Measurements from ENCODE around the gene ELP2.

ELP2 gene

DNA sequence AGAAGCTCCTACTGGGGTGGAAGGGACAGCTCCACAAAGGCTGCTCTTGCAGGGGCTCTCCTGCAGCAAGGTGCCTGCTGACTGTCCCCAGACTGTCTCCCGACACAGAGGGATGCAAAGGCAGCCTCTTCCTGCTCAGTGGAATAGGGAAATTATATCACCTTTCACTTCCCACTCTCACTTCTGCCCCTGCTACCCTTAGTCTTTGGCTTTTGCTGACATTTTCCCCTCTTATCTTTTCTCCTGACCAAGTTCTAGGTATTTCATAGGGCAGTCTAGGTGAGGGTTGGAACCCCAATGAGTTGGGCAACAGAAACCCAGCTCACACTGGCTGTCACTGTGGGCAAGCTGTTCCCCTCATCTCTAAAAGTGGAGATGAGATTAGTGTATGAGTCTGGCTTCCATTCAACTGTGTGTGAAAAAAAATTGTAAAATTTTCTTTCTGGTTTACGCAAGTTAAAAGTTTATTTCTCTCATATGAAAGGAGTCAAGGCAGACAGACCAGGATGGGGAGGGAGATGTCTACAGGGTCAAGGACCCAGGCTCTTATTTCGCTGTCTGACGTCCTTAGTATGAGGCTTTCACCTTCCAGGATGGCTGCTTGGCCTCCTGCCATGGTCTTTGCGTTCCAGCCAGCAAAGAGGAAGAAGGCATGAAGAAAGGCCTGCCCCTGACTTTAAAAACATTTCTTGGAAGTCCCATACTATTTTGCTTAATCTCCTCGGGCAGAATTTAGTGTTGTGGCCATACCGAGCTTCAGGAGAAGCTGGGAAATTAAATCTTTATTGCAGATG is 50.1 kb downstream of the ELP2 start:
- no peak overlapping the region for H3K27ac ChIP-seq (ENCODE audit: low read length)
- no peaks in the 10 kb centered on the region for H3K79me2 ChIP-seq (ENCODE audit: insufficient read depth, low read length)
- H3K27me3 ChIP-seq (ENCODE audit: insufficient read depth, low read length, poor library complexity) = no peaks in the 10 kb centered on the region
- H3K4me2 ChIP-seq (ENCODE audit: insufficient read depth, low read length) = no peak overlapping the region
- TF ChIP-seq, protein P1, sequence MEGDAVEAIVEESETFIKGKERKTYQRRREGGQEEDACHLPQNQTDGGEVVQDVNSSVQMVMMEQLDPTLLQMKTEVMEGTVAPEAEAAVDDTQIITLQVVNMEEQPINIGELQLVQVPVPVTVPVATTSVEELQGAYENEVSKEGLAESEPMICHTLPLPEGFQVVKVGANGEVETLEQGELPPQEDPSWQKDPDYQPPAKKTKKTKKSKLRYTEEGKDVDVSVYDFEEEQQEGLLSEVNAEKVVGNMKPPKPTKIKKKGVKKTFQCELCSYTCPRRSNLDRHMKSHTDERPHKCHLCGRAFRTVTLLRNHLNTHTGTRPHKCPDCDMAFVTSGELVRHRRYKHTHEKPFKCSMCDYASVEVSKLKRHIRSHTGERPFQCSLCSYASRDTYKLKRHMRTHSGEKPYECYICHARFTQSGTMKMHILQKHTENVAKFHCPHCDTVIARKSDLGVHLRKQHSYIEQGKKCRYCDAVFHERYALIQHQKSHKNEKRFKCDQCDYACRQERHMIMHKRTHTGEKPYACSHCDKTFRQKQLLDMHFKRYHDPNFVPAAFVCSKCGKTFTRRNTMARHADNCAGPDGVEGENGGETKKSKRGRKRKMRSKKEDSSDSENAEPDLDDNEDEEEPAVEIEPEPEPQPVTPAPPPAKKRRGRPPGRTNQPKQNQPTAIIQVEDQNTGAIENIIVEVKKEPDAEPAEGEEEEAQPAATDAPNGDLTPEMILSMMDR (IDR thresholded peaks at IDR 0.05; ENCODE audit: borderline replicate concordance, extremely low read depth, low read length, poor library complexity, severe bottlenecking) = no peak
- TF ChIP-seq EZH2 (IDR thresholded peaks at IDR 0.05; ENCODE audit: borderline replicate concordance, low read depth, low read length, severe bottlenecking) = no peak
- no peak for DNase-seq
- H3K4me3 ChIP-seq (ENCODE audit: low read depth in 1 of 2, low read length in 2 of 2) = no peak overlapping the region
- peaks cover 32% of the 10 kb centered on the region for H3K36me3 ChIP-seq (ENCODE audit: insufficient read depth, low read length)
- peak; percentile 27; the same call in 2 of the 3 replicates for ATAC-seq (ENCODE audit: insufficient read depth, low read depth)
- H3K9me3 ChIP-seq (ENCODE audit: insufficient read depth, low read length, severe bottlenecking) = no peaks in the 10 kb centered on the region
- H3K4me1 ChIP-seq (ENCODE audit: insufficient read depth, low read length) = no peaks in the 10 kb centered on the region
- no peaks in the 10 kb centered on the region for H4K20me1 ChIP-seq (ENCODE audit: insufficient read depth, low read length)
- H3K9ac ChIP-seq (ENCODE audit: low read depth, low read length) = no peak overlapping the region
- H2AFZ ChIP-seq (ENCODE audit: low read depth, low read length) = no peak overlapping the region

DNA sequence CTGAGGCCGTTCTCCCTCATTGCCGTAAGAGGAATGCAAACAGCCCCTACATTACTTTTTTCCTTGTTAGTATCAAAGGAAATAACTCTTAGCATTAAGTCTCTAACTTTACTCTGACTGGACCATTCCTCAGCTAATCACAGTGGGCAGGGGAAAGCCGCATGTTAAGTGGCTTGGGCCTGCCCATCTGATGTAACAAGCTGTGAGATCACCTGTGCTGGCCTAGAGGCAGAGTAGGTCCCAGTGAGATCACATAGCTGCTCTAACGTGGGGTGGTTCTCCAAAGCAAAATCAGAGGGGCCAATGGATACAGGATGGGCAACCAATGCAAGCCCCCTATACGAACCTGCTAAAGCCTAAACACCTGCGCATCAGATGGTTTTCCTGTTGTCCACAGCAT is 51.7 kb downstream of the ELP2 start:
- no peak overlapping the region for H3K9ac ChIP-seq (ENCODE audit: low read depth, low read length)
- no peaks in the 10 kb centered on the region for H4K20me1 ChIP-seq (ENCODE audit: insufficient read depth, low read length)
- no peak overlapping the region for H2AFZ ChIP-seq (ENCODE audit: low read depth, low read length)
- H3K27me3 ChIP-seq (ENCODE audit: insufficient read depth, low read length, poor library complexity) = no peaks in the 10 kb centered on the region
- TF ChIP-seq, protein P1 (IDR thresholded peaks at IDR 0.05; ENCODE audit: borderline replicate concordance, extremely low read depth, low read length, poor library complexity, severe bottlenecking) = no peak
- TF ChIP-seq EZH2 (IDR thresholded peaks at IDR 0.05; ENCODE audit: borderline replicate concordance, low read depth, low read length, severe bottlenecking) = no peak
- H3K27ac ChIP-seq (ENCODE audit: low read length) = no peak overlapping the region
- ATAC-seq (ENCODE audit: insufficient read depth, low read depth) (no peak), DNase-seq (no peak)
- no peak overlapping the region for H3K4me2 ChIP-seq (ENCODE audit: insufficient read depth, low read length)
- no peaks in the 10 kb centered on the region for H3K4me1 ChIP-seq (ENCODE audit: insufficient read depth, low read length)
- H3K36me3 ChIP-seq (ENCODE audit: insufficient read depth, low read length) = peaks cover 16% of the 10 kb centered on the region
- H3K9me3 ChIP-seq (ENCODE audit: insufficient read depth, low read length, severe bottlenecking) = no peaks in the 10 kb centered on the region
- H3K4me3 ChIP-seq (ENCODE audit: low read depth in 1 of 2, low read length in 2 of 2) = no peak overlapping the region
- H3K79me2 ChIP-seq (ENCODE audit: insufficient read depth, low read length) = no peaks in the 10 kb centered on the region

DNA sequence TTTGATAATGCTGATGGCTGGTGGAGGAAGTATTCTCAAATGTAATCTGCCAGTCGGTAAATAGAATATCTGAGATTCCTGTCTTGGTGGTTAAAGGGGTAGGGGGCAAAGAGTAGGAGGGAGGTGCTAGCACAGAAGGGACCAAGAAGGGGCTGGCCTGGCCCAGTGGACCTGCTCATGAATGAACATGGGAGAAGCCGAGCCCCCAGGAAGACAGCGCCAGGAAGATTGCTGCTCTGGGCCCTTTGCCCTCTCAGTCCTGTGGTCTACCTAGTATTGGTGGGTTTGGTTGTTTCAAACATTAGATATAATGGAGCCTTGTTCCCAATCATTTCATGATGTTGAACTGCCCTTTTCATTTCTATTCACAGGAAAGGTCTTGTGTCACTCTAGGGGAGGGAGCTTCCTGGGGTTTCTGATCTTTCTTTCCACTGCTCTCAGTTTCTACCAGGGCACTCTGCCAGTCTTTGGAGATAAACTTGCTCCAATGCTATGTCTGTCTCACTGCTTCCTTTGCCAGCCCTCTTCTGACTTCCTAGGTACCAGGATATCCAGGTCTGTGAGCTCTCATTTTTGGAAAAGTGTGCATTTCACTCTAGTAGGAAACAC is 52.3 kb downstream of the ELP2 start:
- H3K9ac ChIP-seq (ENCODE audit: low read depth, low read length) = no peak overlapping the region
- H3K4me2 ChIP-seq (ENCODE audit: insufficient read depth, low read length) = no peak overlapping the region
- ATAC-seq (ENCODE audit: insufficient read depth, low read depth) (no peak), DNase-seq (no peak)
- H3K4me1 ChIP-seq (ENCODE audit: insufficient read depth, low read length) = no peaks in the 10 kb centered on the region
- peaks cover 11% of the 10 kb centered on the region for H3K36me3 ChIP-seq (ENCODE audit: insufficient read depth, low read length)
- no peak overlapping the region for H3K4me3 ChIP-seq (ENCODE audit: low read depth in 1 of 2, low read length in 2 of 2)
- H3K79me2 ChIP-seq (ENCODE audit: insufficient read depth, low read length) = no peaks in the 10 kb centered on the region
- TF ChIP-seq, protein P1 (IDR thresholded peaks at IDR 0.05; ENCODE audit: borderline replicate concordance, extremely low read depth, low read length, poor library complexity, severe bottlenecking) = no peak
- no peak for TF ChIP-seq EZH2 (IDR thresholded peaks at IDR 0.05; ENCODE audit: borderline replicate concordance, low read depth, low read length, severe bottlenecking)
- H2AFZ ChIP-seq (ENCODE audit: low read depth, low read length) = no peak overlapping the region
- no peaks in the 10 kb centered on the region for H3K9me3 ChIP-seq (ENCODE audit: insufficient read depth, low read length, severe bottlenecking)
- no peak overlapping the region for H3K27ac ChIP-seq (ENCODE audit: low read length)
- H3K27me3 ChIP-seq (ENCODE audit: insufficient read depth, low read length, poor library complexity) = no peaks in the 10 kb centered on the region
- H4K20me1 ChIP-seq (ENCODE audit: insufficient read depth, low read length) = no peaks in the 10 kb centered on the region

Data from DND-41 (cell line).